ENCODE results near the gene CEP104.
"Not testable (repeated sequence)": the region's sequence is repeated elsewhere in the genome, so short reads cannot be mapped to it uniquely, and the experiment has no call there.

The CEP104 gene

DNA sequence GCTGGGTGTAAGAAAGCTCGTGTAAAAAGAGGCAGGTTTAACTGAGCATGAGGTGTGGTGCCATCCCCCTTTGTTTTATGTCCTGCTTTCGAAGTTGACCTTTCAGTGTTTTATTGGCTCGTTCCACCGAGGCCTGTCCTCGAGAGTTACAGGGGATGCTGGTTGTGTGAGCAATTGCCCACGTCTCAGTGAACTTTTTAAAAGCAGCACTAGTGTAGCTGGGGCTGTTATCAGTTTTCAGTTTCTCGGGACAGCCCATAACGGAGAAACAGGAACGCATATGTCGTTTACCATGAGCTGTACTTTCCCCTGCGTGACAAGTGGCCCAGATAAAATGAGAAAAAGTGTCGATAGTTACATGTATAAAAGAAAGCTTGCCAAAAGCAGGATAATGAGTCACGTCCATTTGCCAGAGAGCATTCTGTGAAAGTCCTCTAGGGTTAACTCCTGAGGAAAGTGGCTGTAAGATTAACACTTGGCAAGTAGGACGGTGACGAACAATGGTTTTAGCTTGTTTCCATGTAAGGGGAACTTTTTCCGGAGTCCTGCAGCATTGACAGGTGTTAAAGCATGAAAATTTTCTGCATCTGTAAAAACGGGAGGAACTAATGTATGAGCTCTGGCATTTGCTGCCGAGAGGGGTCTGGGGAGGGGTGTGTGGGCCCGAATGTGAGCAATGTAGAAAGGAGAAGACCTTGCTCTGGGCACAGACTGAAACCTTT is 52.9 kb downstream of the CEP104 start:
- no peak overlapping the region for H3K4me3 ChIP-seq (replicated peaks; ENCODE audit: insufficient read depth, low read length)

DNA sequence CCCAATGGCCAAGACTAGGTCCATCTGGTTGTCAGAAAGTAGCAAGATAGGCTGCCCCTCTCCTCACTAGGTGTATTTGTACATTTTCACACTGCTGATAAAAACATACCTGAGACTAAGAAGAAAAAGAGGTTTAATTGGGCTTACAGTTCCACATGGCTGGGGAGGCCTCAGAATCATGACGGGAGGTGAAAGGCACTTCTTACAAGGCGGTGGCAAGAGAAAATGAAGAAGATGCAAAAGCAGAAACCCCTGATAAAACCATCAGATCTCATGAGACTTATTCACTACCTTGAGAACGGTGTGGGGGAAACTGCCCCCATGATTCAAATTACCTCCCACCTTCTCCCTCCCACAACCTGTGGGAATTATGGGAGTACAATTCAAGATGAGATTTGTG is 56.2 kb downstream of the CEP104 start:
- H3K27ac ChIP-seq (replicated peaks); DNase-seq (ENCODE audit: low read depth in 1 of 2, low spot score in 1 of 2); H3K4me3 ChIP-seq (replicated peaks; ENCODE audit: insufficient read depth, low read length); H3K27me3 ChIP-seq (ENCODE audit: insufficient read depth, poor library complexity, severe bottlenecking): not testable (repeated sequence)

More for the DNA sequence above, 52.9 kb downstream of the CEP104 start:
- Histone ChIP-seq H3K27ac (replicated peaks) (no peak overlapping the region), H3K27me3 (ENCODE audit: insufficient read depth, poor library complexity, severe bottlenecking) (no peaks in the 10 kb centered on the region)
- TF ChIP-seq REST (IDR thresholded peaks at IDR 0.05; ENCODE audit: insufficient replicate concordance, low read depth) (no peak), POLR2AphosphoS5 (IDR thresholded peaks at IDR 0.05; ENCODE audit: low read depth) (no peak), GABPA (IDR thresholded peaks at IDR 0.05; ENCODE audit: low read depth) (no peak), SPI1 (IDR thresholded peaks at IDR 0.05; ENCODE audit: borderline replicate concordance, low read depth) (no peak)
- TF ChIP-seq, protein P1, sequence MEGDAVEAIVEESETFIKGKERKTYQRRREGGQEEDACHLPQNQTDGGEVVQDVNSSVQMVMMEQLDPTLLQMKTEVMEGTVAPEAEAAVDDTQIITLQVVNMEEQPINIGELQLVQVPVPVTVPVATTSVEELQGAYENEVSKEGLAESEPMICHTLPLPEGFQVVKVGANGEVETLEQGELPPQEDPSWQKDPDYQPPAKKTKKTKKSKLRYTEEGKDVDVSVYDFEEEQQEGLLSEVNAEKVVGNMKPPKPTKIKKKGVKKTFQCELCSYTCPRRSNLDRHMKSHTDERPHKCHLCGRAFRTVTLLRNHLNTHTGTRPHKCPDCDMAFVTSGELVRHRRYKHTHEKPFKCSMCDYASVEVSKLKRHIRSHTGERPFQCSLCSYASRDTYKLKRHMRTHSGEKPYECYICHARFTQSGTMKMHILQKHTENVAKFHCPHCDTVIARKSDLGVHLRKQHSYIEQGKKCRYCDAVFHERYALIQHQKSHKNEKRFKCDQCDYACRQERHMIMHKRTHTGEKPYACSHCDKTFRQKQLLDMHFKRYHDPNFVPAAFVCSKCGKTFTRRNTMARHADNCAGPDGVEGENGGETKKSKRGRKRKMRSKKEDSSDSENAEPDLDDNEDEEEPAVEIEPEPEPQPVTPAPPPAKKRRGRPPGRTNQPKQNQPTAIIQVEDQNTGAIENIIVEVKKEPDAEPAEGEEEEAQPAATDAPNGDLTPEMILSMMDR (IDR thresholded peaks at IDR 0.05; ENCODE audit: insufficient read depth, low read length) = no peak
- DNase-seq (ENCODE audit: low read depth in 1 of 2, low spot score in 1 of 2) = no peak

GRCh38 chr1:3799976-3800685 is 56.9 kb downstream of the CEP104 start:
- H3K27ac ChIP-seq (replicated peaks) = no peak overlapping the region

More at GRCh38 chr1:3799976-3800685, 56.9 kb downstream of the CEP104 start:
- Histone ChIP-seq H3K4me3 (replicated peaks; ENCODE audit: insufficient read depth, low read length) (no peak overlapping the region), H3K27me3 (ENCODE audit: insufficient read depth, poor library complexity, severe bottlenecking) (no peaks in the 10 kb centered on the region)
- DNase-seq (ENCODE audit: low read depth in 1 of 2, low spot score in 1 of 2) = no peak
- TF ChIP-seq SPI1 (IDR thresholded peaks at IDR 0.05; ENCODE audit: borderline replicate concordance, low read depth) = no peak
- no peak for TF ChIP-seq REST (IDR thresholded peaks at IDR 0.05; ENCODE audit: insufficient replicate concordance, low read depth)
- TF ChIP-seq, protein P1 (IDR thresholded peaks at IDR 0.05; ENCODE audit: insufficient read depth, low read length) = no peak
- no peak for TF ChIP-seq POLR2AphosphoS5 (IDR thresholded peaks at IDR 0.05; ENCODE audit: low read depth)
- TF ChIP-seq GABPA (IDR thresholded peaks at IDR 0.05; ENCODE audit: low read depth) = no peak

All from HL-60 (cell line).